Measurements from ENCODE around the gene SHLD3.
"Not testable (repeated sequence)": the region's sequence is repeated elsewhere in the genome, so short reads cannot be mapped to it uniquely, and the experiment has no call there.

Gene SHLD3, protein sequence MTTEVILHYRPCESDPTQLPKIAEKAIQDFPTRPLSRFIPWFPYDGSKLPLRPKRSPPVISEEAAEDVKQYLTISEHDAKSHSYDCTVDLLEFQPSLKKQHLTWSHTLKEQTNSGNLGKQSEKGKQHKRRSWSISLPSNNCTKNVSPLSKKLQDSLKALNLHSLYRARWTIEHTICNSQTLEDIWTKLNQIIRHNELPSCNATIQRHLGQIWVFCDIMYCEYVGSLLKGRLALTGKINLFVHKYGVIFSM

GRCh38 chr5:65624571-65625555 lies at the start of gene SHLD3, which contains the start of gene TRAPPC13:
TSS of gene SHLD3 (plus strand) at chr5:65625027. CDS start at chr5:65629588, 4,561 bp downstream.
TSS of gene TRAPPC13 (plus strand) at chr5:65625027. CDS start at chr5:65625061, 34 bp downstream.
- DNase-seq (ENCODE audit: low spot score) = peak; percentile 81

DNA sequence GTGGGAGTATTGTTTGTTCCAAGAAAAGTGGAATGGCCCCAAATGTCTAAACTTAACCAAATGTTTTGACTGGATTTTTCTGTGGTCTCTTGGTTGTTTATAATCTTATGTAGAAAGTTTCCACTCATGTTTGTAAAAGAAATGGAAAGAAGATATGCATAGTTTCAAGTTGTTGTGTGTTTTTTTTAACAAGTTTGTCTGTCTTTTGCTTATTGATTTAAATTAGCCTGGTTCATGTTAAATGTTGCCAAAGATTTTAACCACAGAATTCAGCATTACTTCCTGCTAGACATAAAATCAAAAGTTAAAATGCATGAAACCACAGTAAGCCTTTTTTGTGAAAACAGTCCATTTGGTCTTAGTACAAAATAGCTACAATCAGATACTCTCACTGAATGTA lies 47.7 kb upstream of the SHLD3 start:
- no peak for DNase-seq (ENCODE audit: low spot score)

- DNase-seq (ENCODE audit: low spot score) = no peak
Observed at GRCh38 chr5:65588694-65589093, 36.1 kb upstream of the SHLD3 start.

GRCh38 chr5:65601761-65602160 lies 23.1 kb upstream of the SHLD3 start:
- not testable (repeated sequence) for DNase-seq (ENCODE audit: low spot score)

DNA sequence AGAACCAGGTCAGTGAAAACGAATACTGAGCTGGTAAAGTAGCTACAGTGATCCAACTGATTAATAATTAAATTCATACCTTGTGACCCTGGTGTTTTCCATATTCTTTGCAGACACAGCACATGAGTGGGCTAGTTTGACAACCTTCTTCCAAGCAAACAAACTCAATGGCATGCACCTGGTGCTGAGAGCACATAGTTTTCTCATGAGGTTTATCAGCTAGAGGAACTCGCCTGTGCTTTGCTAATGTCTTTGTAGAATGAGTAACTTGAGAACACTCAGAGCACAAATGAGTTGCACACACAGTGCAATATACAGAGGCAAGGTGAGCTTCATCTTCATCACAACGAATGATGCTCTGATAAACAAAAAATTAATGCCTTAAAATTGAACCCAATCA lies 13.3 kb upstream of the SHLD3 start:
- DNase-seq (ENCODE audit: low spot score) = no peak

- no peak for DNase-seq (ENCODE audit: low spot score)
Observed at GRCh38 chr5:65612298-65612907, 12.4 kb upstream of the SHLD3 start.

- DNase-seq (ENCODE audit: low spot score) = no peak
Observed at GRCh38 chr5:65620021-65620420, 4.8 kb upstream of the SHLD3 start.

DNA sequence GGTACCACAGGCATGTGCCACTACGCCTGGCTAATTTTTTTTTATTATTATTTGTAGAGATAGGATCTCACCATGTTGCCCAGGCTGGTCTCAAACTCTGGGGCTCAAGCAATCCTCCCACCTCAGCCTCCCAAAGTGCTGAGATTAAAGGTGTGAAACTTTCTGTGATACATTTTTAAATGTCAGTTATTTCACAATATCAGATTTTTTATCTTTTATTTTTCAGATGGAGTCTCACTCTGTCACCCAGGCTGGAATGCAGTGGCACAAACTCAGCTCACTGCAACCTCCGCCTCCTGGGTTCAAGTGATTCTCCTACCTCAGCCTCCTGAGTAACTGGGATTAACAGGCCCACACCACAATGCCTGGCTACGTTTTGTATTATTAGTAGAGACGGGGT lies 2.9 kb upstream of the SHLD3 start:
- not testable (repeated sequence) for DNase-seq (ENCODE audit: low spot score)

GRCh38 chr5:65623482-65623881 lies 1.3 kb upstream of the SHLD3 start:
- no peak for DNase-seq (ENCODE audit: low spot score)

DNA sequence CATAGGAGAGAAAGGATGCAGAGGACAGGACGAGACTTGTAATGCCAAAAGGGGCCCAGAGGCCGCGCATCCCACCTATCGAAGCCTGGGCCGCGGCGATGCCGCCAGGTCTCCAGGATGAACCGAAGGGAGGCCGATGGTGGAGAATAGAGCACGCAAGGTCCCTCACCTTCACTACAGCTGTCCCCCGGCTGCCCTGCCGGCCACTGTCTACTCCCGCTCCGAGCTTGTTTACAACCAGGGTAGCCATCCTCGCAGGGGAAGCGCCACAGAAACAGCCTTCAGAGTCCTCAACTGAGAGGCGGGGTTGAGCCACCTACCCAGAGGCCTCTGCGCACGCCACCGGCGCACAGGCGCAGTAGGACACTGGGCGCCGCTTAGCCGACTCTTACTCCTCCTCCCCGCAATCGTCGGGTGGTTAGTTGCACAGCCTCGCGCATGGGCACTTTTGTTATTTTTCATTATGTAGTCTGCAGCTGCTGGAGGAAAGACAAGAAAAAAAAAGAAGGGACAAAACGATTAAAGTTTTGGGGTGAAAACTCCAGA lies 729 bp upstream of the SHLD3 start, which contains the start of gene TRIM23:
TRIM23 (minus strand) TSS at position 309 of the 546 bp plus-strand sequence; CDS start at position 250, 59 bp downstream.
- peak; percentile 97 for DNase-seq (ENCODE audit: low spot score)

GRCh38 chr5:65625743-65626142 lies 916 bp downstream of the SHLD3 start:
- no peak for DNase-seq (ENCODE audit: low spot score)

GRCh38 chr5:65630981-65631380 lies 6.2 kb downstream of the SHLD3 start:
- no peak for DNase-seq (ENCODE audit: low spot score)

DNA sequence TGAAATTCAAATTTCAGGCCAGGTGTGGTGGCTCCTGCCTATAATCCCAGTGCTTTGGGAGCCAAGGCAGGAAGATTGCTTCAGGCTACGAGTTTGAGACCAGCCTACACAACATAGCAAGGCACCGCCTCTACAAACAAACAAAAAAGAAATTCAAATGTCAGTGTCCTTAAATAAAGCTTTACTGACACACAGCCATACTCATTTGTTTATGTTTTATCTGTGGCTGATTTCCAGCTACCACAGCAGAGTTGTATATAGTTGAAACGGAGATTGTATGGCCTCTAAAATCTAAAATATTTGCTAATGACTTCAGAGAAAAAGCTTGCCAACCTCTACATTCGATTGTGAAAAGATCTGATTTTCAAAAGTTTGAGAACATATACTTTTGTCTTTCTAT lies 15.4 kb downstream of the SHLD3 start:
- no peak for DNase-seq (ENCODE audit: low spot score)

DNA sequence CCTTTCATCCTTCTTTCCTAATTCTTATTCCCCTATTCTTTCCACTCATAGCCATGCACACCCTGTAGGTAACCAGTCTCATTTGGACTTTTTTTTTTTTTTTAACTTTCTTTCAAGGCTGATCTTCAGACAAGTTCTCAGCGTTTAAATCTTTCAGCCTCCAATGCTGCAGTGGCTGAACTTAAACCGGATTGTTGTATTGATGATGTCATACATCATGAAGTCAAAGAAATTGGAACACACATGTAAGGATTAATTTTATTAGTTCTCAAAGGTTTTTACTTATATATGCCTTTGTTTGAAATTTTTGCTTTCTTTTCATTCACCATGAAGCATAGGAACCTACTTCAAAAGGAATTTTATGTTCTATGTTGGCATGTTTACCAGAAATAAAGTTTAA lies 22.1 kb downstream of the SHLD3 start:
- DNase-seq (ENCODE audit: low spot score) = no peak

DNA sequence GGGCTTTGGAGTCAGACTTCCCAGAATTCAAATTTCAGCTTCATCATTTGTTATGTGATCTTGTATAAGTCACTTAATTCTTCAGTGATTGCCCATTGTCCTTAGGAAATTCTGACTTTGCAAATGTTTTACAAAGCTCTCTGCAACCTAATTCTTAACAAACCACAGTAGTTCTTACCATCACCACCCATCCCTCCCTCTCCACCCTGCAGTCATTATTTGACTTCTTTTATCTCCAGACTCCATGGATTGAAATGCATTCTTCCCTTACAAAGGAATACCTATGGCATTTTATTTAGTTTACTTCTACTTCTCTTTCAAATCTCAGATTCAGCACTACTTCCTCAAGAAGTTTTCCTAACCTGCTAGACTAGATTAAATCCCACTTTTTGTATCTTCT lies 23.1 kb downstream of the SHLD3 start:
- DNase-seq (ENCODE audit: low spot score) = no peak

GRCh38 chr5:65651144-65651543 lies 26.3 kb downstream of the SHLD3 start:
- DNase-seq (ENCODE audit: low spot score) = no peak

- DNase-seq (ENCODE audit: low spot score) = no peak
Observed at GRCh38 chr5:65654713-65655112, 29.9 kb downstream of the SHLD3 start.

DNA sequence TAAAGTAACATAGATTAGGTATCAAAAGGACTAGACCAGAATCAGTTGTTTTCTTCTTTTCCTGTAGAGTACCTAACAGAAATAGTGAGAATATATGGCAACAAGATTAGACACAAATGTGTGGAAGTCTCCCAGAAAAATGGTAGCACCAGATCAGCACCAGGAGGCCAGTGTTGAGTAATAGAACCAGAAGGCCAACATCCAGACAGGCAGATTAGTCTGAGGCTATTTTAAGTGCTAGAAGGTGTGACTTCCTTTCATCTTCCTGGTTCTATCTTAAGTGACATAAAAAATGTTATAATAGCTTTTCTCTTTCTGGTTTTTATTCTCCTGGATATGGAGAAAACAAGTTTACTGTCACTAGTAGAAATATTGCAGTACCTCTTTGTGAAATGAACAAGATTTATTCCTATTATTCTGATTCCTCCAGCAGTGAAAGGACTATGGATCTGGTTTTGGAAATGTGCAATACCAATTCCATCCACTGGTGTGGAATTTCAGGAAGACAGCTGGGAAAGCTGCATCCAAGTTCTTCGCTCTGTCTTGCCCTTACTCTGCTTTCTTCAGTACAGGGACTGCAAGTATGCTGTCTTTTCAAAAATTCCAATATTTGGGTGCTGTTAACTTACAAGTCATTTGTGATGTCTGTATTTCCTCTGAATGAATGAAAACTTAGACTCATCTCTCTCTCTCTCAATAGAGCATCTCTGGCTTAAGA lies 39.1 kb downstream of the SHLD3 start:
- peak; percentile 25 for DNase-seq (ENCODE audit: low spot score)

DNA sequence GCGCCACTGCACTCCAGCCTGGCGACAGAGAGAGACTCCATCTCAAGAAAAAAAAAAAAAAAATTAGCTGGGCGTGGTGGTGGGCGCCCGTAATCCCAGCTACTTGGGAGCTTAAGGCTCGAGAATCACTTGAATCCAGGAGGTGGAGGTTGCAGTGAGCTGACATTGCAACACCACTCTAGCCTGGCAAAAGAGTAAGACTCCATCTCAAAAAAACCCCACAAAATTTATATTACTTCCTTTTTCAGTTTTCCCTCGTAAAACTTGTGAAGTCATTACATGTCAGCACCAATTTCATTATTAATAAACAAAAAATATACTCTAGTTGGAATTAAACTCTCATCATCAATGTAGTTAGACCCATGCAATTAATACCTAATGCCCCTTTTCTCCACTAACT lies 43.9 kb downstream of the SHLD3 start:
- no peak for DNase-seq (ENCODE audit: low spot score)

GRCh38 chr5:65672796-65673195 lies 48.0 kb downstream of the SHLD3 start:
- DNase-seq (ENCODE audit: low spot score) = peak; percentile 39

GRCh38 chr5:65674749-65675148 lies 49.9 kb downstream of the SHLD3 start:
- no peak for DNase-seq (ENCODE audit: low spot score)

All from AG20443 (cell line).